ENCODE results near the gene JPT1. TPM values are rescaled to one million over a fixed set of nuclear protein-coding genes. Genes with fewer than 3 reads are reported as not detected.

JPT1 gene
- total and polyA plus RNA-seq, 8 donors: 7.5 to 33.1 (median 17.5) TPM

GRCh38 chr17:75124041-75124818 is 30.1 kb downstream of the JPT1 start:
- no peak for TF ChIP-seq CTCF (IDR thresholded peaks at IDR 0.05)
- FAIRE-seq (no peak), DNase-seq (peak in 4 of 6 donors; percentile 19 to 58 (median 56)), ATAC-seq (peak; percentile 59 to 90 (median 84))
- H3K27me3 ChIP-seq: no peaks in the 10 kb centered on the region
- no peaks in the 10 kb centered on the region for H3K9me3 ChIP-seq
- WGBS, 2 donors: 81 to 82% methylated on average over 19 of the region's 19 CpGs
- peaks cover 0 to 8% (median 0%) of the 10 kb centered on the region in 3 donors for H3K4me1 ChIP-seq
- H3K4me3 ChIP-seq: no peak overlapping the region
- intact Hi-C loops (cut with DNase I): loop anchor here in 1 of 3 donors (10.0 kb wide), 1 partner anchor 51 kb away; no protein-coding TSS in a partner anchor
- peak overlapping the region in 1 of 4 donors; percentile 27 for H3K27ac ChIP-seq
- no peaks in the 10 kb centered on the region for H3K36me3 ChIP-seq

GRCh38 chr17:75118307-75118706 is 36.0 kb downstream of the JPT1 start:
- Histone ChIP-seq H3K27ac (no peak overlapping the region), H3K4me1 (no peaks in the 10 kb centered on the region), H3K9me3 (no peaks in the 10 kb centered on the region), H3K27me3 (no peaks in the 10 kb centered on the region), H3K36me3 (no peaks in the 10 kb centered on the region), H3K4me3 (no peak overlapping the region)
- 91 to 93% methylated on average over 14 of the region's 14 CpGs for WGBS, 2 donors
- TF ChIP-seq CTCF (IDR thresholded peaks at IDR 0.05): no peak
- ATAC-seq: no peak
- no peak for DNase-seq
- intact Hi-C loops (cut with DNase I): loop anchor here in 1 of 3 donors (10.0 kb wide), 1 partner anchor 66 kb away; the partner anchor contains the start of gene SUMO2
- no peak for FAIRE-seq

GRCh38 chr17:75116737-75117136 is 37.6 kb downstream of the JPT1 start:
- intact Hi-C loops (cut with DNase I): loop anchor here in 1 of 3 donors (10.0 kb wide), 1 partner anchor 68 kb away; the partner anchor contains the start of gene SUMO2

GRCh38 chr17:75115555-75115954 is 38.8 kb downstream of the JPT1 start:
- ATAC-seq (no peak), DNase-seq (no peak), FAIRE-seq (no peak)
- no peak overlapping the region for H3K4me3 ChIP-seq
- H3K4me1 ChIP-seq: no peaks in the 10 kb centered on the region
- no peak for TF ChIP-seq CTCF (IDR thresholded peaks at IDR 0.05)
- H3K36me3 ChIP-seq: no peaks in the 10 kb centered on the region
- no peaks in the 10 kb centered on the region for H3K9me3 ChIP-seq
- intact Hi-C loops (cut with DNase I): loop anchor here in 1 of 3 donors (10.0 kb wide), 1 partner anchor 69 kb away; the partner anchor contains the start of gene SUMO2
- no peak overlapping the region for H3K27ac ChIP-seq
- no peaks in the 10 kb centered on the region for H3K27me3 ChIP-seq

More at GRCh38 chr17:75116737-75117136, 37.6 kb downstream of the JPT1 start:
- Histone ChIP-seq H3K27me3 (no peaks in the 10 kb centered on the region), H3K4me3 (no peak overlapping the region), H3K36me3 (no peaks in the 10 kb centered on the region), H3K4me1 (no peaks in the 10 kb centered on the region), H3K27ac (no peak overlapping the region), H3K9me3 (no peaks in the 10 kb centered on the region)
- FAIRE-seq (no peak), DNase-seq (no peak), ATAC-seq (no peak)
- no peak for TF ChIP-seq CTCF (IDR thresholded peaks at IDR 0.05)
- 88% methylated on average over 9 of the region's 9 CpGs for WGBS, 2 donors

Measured in pancreas (tissue), 10 donors.